ENCODE results near the gene VIPAS39.

The VIPAS39 gene

GRCh38 chr14:77457522-77458248, at the start of gene VIPAS39, which contains the start of gene AHSA1:
VIPAS39 (minus strand) TSS chr14:77457601; CDS start chr14:77454102, 3,499 bp downstream.
AHSA1 (plus strand) TSS chr14:77458093; CDS start chr14:77458190, 97 bp downstream.
- DNase-seq (ENCODE audit: low read depth), result peak; percentile 83

GRCh38 chr14:77505031-77505430, 47.6 kb upstream of the VIPAS39 start:
- no peak for DNase-seq (ENCODE audit: low read depth)

- no peak for DNase-seq (ENCODE audit: low read depth)
These were observed 45.7 kb upstream of the VIPAS39 start for GRCh38 chr14:77503138-77503537.

- DNase-seq (ENCODE audit: low read depth), result no peak
These were observed 44.8 kb upstream of the VIPAS39 start for GRCh38 chr14:77502109-77502782.

GRCh38 chr14:77498984-77499527, 41.7 kb upstream of the VIPAS39 start:
- DNase-seq (ENCODE audit: low read depth), result no peak

GRCh38 chr14:77498120-77498979, 40.9 kb upstream of the VIPAS39 start, which contains the start of gene ISM2:
ISM2 (minus strand) TSS chr14:77498816; CDS start chr14:77498793, 23 bp downstream.
- DNase-seq (ENCODE audit: low read depth), result peak; percentile 19

GRCh38 chr14:77495334-77495733, 37.9 kb upstream of the VIPAS39 start:
- DNase-seq (ENCODE audit: low read depth), result no peak

- DNase-seq (ENCODE audit: low read depth), result no peak
These were observed 33.7 kb upstream of the VIPAS39 start for GRCh38 chr14:77491056-77491455.

GRCh38 chr14:77490347-77490986, 33.1 kb upstream of the VIPAS39 start:
- no peak for DNase-seq (ENCODE audit: low read depth)

- DNase-seq (ENCODE audit: low read depth), result no peak
These were observed 31.6 kb upstream of the VIPAS39 start for GRCh38 chr14:77489041-77489440.

- no peak for DNase-seq (ENCODE audit: low read depth)
These were observed 31.2 kb upstream of the VIPAS39 start for GRCh38 chr14:77488558-77488957.

- no peak for DNase-seq (ENCODE audit: low read depth)
These were observed 28.7 kb upstream of the VIPAS39 start for GRCh38 chr14:77485901-77486678.

- DNase-seq (ENCODE audit: low read depth), result no peak
These were observed 27.9 kb upstream of the VIPAS39 start for GRCh38 chr14:77485256-77485655.

- no peak for DNase-seq (ENCODE audit: low read depth)
These were observed 25.0 kb upstream of the VIPAS39 start for GRCh38 chr14:77482422-77482821.

- no peak for DNase-seq (ENCODE audit: low read depth)
These were observed 21.4 kb upstream of the VIPAS39 start for GRCh38 chr14:77478796-77479195.

- no peak for DNase-seq (ENCODE audit: low read depth)
These were observed 20.6 kb upstream of the VIPAS39 start for GRCh38 chr14:77478029-77478428.

GRCh38 chr14:77475432-77476115, 18.2 kb upstream of the VIPAS39 start:
- no peak for DNase-seq (ENCODE audit: low read depth)

GRCh38 chr14:77474479-77475177, 17.2 kb upstream of the VIPAS39 start:
- DNase-seq (ENCODE audit: low read depth), result no peak

GRCh38 chr14:77473921-77474320, 16.5 kb upstream of the VIPAS39 start:
- no peak for DNase-seq (ENCODE audit: low read depth)
